GM19043 (cell line): Measurements from ENCODE around the gene PRDM16.

Source experiments
- ATAC-seq: cut with Tn5 transposase; IDR thresholded peaks from one replicate; pipeline ENCODE4 v1.9.1; 2021; ENCODE audit warnings: low read depth; ENCODE audit not compliant: unreplicated experiment

PRDM16 gene

DNA sequence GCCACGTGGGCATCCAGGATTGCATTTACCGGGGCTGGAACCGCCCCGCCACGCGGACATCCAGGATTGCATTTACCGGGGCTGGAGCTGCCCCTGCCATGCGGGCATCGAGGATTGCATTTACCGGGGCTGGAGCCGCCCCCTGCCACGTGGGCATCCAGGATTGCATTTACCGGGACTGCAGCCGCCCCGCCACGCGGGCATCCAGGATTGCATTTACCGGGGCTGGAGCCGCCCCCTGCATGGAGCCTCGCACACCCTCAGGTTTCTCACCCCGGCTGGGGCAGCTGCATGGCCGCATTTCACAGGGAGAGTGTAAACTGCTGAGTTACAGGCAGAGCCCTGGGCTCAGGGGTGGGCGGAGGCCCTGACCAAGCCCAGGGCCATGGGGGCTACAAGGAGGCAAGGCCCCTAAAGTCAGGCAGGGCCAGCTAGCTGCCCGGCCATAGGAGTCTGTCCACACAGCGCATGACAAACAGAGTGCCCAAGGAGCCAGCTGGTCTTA, 218.7 kb downstream of the PRDM16 start:
- ATAC-seq: no peak

DNA sequence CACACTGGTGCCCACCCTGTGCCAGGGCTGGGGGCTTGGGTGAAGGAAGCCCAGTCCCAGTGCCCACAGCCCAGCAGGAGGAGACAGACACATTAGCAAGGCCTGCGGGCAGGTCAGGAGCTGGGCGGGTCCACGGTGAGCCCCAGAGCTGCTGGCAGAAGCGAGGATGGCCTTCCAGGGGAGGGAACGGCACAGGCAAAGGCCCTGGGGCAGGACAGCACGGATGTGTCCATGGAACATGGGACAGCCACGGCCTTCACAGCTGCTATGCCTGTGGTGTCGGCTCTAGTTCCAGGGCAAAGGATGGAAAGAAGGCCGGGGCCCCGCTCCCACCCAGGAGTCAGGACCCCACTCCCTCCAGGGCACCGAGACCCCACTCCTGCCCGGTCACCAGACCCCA, 220.5 kb downstream of the PRDM16 start:
- ATAC-seq: no peak

- no peak for ATAC-seq
Observed at GRCh38 chr1:3290438-3290837, 221.4 kb downstream of the PRDM16 start.

DNA sequence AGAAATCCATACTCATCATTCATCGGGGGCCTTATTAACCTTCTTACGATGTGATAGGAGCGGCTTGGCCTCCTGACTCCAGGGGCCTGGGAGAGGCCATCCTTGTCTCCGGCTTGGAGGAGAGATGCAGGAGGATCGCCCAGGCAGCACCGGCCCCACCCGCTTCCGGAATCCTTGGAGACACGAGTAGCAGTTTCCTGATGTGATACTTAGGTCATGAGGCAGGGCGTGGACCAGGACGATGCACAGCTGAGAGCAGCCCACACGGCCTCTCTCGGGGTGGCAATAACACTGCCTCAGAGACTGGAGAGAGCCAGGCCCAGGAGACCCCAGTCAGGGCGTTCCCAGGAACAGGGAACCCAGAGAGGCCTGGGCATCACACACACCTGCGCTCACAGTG, 221.9 kb downstream of the PRDM16 start:
- no peak for ATAC-seq

DNA sequence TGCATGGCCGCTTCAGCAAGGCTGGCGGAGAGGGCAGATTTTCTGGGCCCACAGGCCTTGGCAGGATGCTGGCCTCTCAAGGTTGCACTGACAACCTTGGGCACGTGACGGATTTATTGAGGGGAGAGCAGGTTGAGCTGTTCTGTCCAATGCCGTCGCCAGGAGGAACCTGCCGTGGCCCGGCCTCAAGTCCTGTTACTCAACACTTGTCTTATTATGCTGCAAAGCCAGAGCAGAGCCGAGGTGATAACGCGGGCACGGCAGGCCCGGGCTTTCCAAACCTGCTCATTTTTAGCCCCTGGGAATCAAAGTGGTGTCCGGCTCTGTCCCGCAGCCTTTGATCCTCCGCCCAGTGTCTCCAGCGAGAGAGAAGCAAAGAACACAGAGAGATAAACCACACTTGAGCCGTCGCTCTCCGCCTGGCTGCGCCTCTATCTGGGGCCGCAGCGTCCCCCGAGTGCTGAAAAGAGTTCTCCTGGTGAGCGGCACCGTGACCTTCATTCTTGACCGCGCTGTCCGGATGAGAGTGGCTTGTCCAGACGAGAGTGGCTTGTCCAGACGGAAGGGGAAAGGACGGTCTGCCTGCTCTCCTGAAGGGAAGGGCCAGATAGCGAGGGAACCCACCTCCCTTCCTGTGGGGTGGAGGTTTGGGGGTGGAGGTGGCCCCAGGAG, 223.2 kb downstream of the PRDM16 start:
- no peak for ATAC-seq

GRCh38 chr1:3292868-3293562, 224.0 kb downstream of the PRDM16 start:
- no peak for ATAC-seq

- ATAC-seq: no peak
Observed at GRCh38 chr1:3293563-3294080, 224.6 kb downstream of the PRDM16 start.

GRCh38 chr1:3294450-3294849, 225.4 kb downstream of the PRDM16 start:
- ATAC-seq: no peak

DNA sequence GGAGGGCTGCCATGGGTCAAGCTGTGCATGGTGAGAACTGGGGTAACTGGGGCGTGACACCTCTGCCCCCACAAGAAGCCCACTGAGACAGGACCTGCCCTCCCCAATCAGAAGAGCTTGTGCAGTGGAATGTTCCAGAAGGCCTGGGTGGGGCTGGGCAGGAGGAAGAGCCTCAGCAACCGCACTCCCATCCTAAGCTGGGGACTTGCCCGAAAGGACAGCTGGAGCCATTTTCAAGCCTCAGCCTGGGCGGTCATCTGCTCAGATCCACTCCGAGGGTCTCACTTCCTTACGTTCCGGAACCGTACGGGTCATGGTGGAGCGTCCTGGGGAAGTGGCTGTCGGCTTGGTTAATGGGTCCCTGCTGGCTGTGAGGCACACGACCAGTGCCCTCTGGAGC, 226.8 kb downstream of the PRDM16 start:
- ATAC-seq: no peak

- ATAC-seq: no peak
Observed at GRCh38 chr1:3296326-3296725, 227.3 kb downstream of the PRDM16 start.

GRCh38 chr1:3296826-3297225, 227.8 kb downstream of the PRDM16 start:
- no peak for ATAC-seq

- no peak for ATAC-seq
Observed at GRCh38 chr1:3297756-3298155, 228.8 kb downstream of the PRDM16 start.

- ATAC-seq: no peak
Observed at GRCh38 chr1:3298197-3298596, 229.2 kb downstream of the PRDM16 start.

GRCh38 chr1:3304246-3304645, 235.2 kb downstream of the PRDM16 start:
- no peak for ATAC-seq

DNA sequence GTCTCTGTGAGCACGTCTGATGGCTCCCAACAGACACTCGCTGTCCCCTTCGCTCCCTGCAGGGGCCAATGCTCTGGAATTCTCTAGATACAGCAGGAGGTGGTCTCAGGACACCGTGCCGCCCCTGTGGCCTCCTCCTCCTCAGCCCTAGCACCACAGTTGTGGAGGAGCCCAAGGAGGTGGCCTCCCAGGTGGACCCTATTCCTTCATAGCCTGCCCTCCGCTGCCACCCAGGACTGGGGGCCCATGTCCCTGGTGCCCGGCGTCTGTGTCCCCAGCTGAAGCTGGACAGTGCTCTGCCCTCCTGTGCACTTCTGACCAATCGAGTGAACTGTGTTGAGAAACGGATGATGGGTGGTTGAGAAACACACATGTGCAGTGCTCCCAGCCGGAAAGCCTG, 235.7 kb downstream of the PRDM16 start:
- ATAC-seq: no peak

- ATAC-seq: no peak
Observed at GRCh38 chr1:3305156-3305555, 236.2 kb downstream of the PRDM16 start.

DNA sequence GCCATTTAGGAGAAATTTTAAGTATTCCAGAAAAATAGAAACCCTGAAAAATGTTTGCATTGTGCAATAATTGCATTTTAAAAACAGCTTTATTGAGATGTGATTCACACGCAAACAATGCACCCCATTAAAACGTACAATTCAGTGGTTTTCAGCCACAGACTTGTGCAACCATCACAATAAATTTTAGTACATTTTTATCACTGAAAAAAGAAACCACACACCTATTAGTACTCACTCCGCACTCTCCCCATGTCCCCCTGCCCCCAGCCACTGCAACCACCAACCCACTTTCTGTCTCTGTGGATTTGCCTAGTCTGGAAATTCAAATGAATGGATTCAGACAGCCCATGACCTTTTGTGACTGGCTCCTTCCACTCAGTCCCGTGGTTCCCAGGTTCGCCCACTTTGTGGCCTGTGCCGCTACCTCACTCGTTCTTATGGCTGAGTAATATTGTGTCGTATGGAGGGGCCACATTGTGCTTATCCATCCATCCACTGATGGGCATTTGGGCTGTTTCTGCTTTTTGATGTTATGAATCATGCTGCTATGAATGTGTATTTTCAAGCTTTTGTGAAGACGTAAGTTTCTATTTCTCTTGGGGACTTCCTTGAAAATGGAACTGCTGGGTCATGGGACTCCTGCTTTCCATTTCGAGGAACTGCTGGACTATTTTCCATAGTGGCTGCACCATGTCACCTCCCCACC, 237.7 kb downstream of the PRDM16 start:
- no peak for ATAC-seq

DNA sequence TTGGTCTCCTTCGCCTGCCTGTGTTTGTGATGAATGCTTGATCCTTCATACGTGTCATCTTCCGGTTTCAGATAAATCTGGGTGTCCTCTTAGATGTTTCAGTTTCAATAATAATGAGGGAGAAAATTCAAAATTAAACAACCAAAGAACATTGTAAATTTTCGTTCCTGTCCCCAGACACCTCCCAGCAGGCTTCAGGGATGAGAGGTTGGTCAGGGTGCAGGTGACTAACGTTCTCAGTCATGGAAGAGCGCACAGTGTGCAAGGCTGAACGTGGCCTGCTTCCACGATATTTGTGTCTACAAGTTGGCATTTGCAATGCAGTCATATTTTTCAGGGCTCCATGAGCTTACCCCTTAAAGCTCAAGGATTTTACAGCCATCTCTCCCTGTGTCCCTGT, 238.4 kb downstream of the PRDM16 start:
- ATAC-seq: no peak

DNA sequence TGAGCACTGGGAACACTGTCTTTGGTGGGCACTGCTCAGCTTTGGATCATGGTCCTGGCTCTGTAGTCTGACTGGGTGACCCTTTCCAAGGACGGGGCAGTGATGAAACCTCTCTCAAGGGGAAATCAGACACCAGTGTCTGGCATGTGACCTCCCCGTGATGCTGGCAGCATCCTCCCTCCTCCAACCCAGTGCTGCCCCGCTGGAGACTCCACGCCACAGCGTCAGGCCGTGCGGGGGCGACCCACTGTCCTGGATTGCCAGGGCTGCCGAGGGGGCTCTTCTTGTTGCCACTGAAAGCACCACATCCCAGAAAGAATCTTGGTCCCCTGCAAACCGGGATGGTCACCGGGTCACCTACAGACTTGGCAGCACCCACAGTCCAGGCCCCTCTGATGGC, 239.1 kb downstream of the PRDM16 start:
- ATAC-seq: no peak

DNA sequence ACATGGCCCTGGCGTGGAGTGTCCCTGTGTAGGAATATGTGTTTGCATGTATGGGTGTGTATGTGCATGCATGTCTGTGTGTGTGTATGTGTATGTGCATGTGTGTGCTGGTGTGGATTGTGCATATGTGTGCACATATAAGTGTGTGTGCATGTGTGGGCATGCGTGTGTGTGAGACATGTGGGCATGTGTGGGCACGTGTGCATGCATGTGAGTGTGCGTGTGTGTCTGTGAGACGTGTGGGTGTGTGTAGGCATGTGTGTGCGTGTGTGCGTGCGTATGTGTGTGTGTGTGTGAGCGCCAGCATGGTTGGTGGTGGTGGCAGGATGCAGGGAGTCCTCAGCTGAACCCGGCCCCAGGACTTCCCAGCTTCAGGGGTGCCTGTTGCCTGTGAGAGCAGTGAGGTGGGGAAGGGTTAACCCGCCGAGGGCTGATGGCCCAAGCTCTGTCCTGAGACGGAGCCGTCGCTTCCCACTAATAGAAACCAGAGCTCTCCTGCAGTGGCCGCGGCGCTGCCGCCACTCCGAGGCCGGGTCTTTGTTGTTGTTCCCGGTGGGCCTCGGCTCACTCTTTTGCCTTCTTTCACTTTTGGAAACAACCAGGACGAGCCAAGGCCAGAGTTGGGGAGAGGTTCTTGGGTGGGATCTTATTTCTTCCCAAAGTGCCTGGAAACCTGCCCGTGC, 241.9 kb downstream of the PRDM16 start:
- no peak for ATAC-seq

DNA sequence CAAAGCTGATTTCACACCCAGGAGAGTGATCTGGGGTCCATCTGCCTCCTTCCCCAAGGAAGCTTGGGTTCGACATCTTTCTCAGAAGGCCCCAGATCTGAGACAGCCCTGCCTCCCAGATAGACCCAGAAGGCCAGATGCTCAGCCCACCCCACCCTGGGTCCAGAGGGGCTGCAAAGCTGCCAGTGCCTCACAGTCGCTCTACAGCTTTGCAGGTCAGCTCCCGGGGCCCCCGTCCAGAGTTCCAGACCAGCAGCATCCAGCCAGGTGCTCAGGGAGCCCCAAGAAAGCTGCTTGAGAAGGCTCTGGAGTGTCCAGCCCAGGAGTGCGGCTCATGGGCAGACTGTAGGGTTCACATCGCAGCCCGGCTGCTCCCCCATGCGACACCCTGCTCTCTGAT, 242.7 kb downstream of the PRDM16 start:
- ATAC-seq: no peak
